ENCODE data around the gene NAPG.
A peak's percentile ranks its signal among the peaks of the same experiment; 100 is the strongest.
"Not testable (repeated sequence)": the region's sequence is repeated elsewhere in the genome, so short reads cannot be mapped to it uniquely, and the experiment has no call there.

NAPG gene

GRCh38 chr18:10590412-10590811, 64.6 kb downstream of the NAPG start:
- no peak for DNase-seq (ENCODE audit: low spot score)
- TF ChIP-seq CTCF (IDR thresholded peaks at IDR 0.05; ENCODE audit: extremely low read depth, missing control alignments): no peak

GRCh38 chr18:10591896-10592295, 66.1 kb downstream of the NAPG start:
- no peak for TF ChIP-seq CTCF (IDR thresholded peaks at IDR 0.05; ENCODE audit: extremely low read depth, missing control alignments)
- no peak for DNase-seq (ENCODE audit: low spot score)

- peak; percentile 2 for DNase-seq (ENCODE audit: low spot score)
Observed at GRCh38 chr18:10593366-10594022, 67.7 kb downstream of the NAPG start.

- DNase-seq (ENCODE audit: low spot score): not testable (repeated sequence)
Observed at GRCh38 chr18:10595917-10596316, 70.1 kb downstream of the NAPG start.

GRCh38 chr18:10597695-10598094, 71.9 kb downstream of the NAPG start:
- DNase-seq (ENCODE audit: low spot score): not testable (repeated sequence)

- DNase-seq (ENCODE audit: low spot score): not testable (repeated sequence)
Observed at GRCh38 chr18:10600701-10601100, 74.9 kb downstream of the NAPG start.

Measured in GM20000 (cell line).